GM18517 (cell line): ENCODE results near the gene ZNF687.
"Not testable (repeated sequence)": the region's sequence is repeated elsewhere in the genome, so short reads cannot be mapped to it uniquely, and the experiment has no call there.

Experiments used
- ATAC-seq: cut with Tn5 transposase; IDR thresholded peaks from one replicate; pipeline ENCODE4 v1.9.1; 2021; ENCODE audit warnings: mild to moderate bottlenecking, moderate library complexity; ENCODE audit not compliant: unreplicated experiment

Gene ZNF687

GRCh38 chr1:151281969-151282882, at the start of gene ZNF687:
Gene ZNF687, plus strand, starts transcription at chr1:151282299. Its CDS starts 3,993 bp downstream, at chr1:151286292.
- ATAC-seq: peak; percentile 86

GRCh38 chr1:151235235-151235634, 46.9 kb upstream of the ZNF687 start:
- no peak for ATAC-seq

GRCh38 chr1:151237678-151238466, 44.2 kb upstream of the ZNF687 start:
- no peak for ATAC-seq

- ATAC-seq: no peak
Observed at GRCh38 chr1:151238467-151238739, 43.7 kb upstream of the ZNF687 start.

GRCh38 chr1:151242442-151242841, 39.7 kb upstream of the ZNF687 start:
- no peak for ATAC-seq

- no peak for ATAC-seq
Observed at GRCh38 chr1:151243683-151244216, 38.3 kb upstream of the ZNF687 start.

GRCh38 chr1:151246786-151247185, 35.3 kb upstream of the ZNF687 start:
- no peak for ATAC-seq

- ATAC-seq: no peak
Observed at GRCh38 chr1:151251656-151252470, 30.2 kb upstream of the ZNF687 start.

- ATAC-seq: peak; percentile 95
Observed at GRCh38 chr1:151254217-151255213, 27.6 kb upstream of the ZNF687 start, which contains the start of gene PSMD4. Gene PSMD4, plus strand, starts transcription at chr1:151254734. Its CDS starts 49 bp downstream, at chr1:151254783.

- ATAC-seq: no peak
Observed at GRCh38 chr1:151255381-151255780, 26.7 kb upstream of the ZNF687 start.

GRCh38 chr1:151259351-151259750, 22.7 kb upstream of the ZNF687 start:
- ATAC-seq: no peak

GRCh38 chr1:151265446-151266236, 16.5 kb upstream of the ZNF687 start:
- no peak for ATAC-seq

GRCh38 chr1:151266315-151266714, 15.8 kb upstream of the ZNF687 start:
- ATAC-seq: no peak

GRCh38 chr1:151266821-151267220, 15.3 kb upstream of the ZNF687 start:
- no peak for ATAC-seq

- ATAC-seq: no peak
Observed at GRCh38 chr1:151267760-151268159, 14.3 kb upstream of the ZNF687 start.

- ATAC-seq: no peak
Observed at GRCh38 chr1:151273924-151274466, 8.1 kb upstream of the ZNF687 start.

- ATAC-seq: not testable (repeated sequence)
Observed at GRCh38 chr1:151275341-151275740, 6.8 kb upstream of the ZNF687 start.

GRCh38 chr1:151277249-151277648, 4.8 kb upstream of the ZNF687 start:
- ATAC-seq: no peak
